GM12865 (cell line): ENCODE results near the gene BMP6.

Experiments
- DNase-seq: peaks from one replicate; pipeline ENCODE4 v3.0.0; 2010; ENCODE audit warnings: low read depth
- H3K4me3 ChIP-seq: 2 replicates; pipeline ENCODE4 v1.5.1; 2011; ENCODE audit warnings: mild to moderate bottlenecking, low read depth, low read length, control low read depth
- CTCF ChIP-seq: IDR thresholded peaks from 2 replicates; pipeline ENCODE4 v1.5.1; 2011; ENCODE audit warnings: low read length, control low read depth, low read depth, inconsistent platforms; ENCODE audit not compliant: insufficient read depth; ENCODE audit errors: missing control alignments

The BMP6 gene

GRCh38 chr6:7725849-7726415, at the start of gene BMP6:
Gene BMP6 (plus strand): TSS chr6:7726099. CDS start chr6:7726956, 857 bp downstream.
- TF ChIP-seq CTCF, result no peak
- DNase-seq, result peak; percentile 72
- H3K4me3 ChIP-seq, result peak within 1 kb of the TSS; percentile 51

- TF ChIP-seq CTCF, result no peak
These were observed 48.7 kb upstream of the BMP6 start for GRCh38 chr6:7677229-7677628.

GRCh38 chr6:7680393-7681075, 45.4 kb upstream of the BMP6 start:
- no peak for TF ChIP-seq CTCF
- no peak for DNase-seq
- no peak overlapping the region for H3K4me3 ChIP-seq

More at GRCh38 chr6:7677229-7677628, 48.7 kb upstream of the BMP6 start:
- no peak for DNase-seq
- H3K4me3 ChIP-seq, result no peak overlapping the region

GRCh38 chr6:7681449-7681848, 44.5 kb upstream of the BMP6 start:
- no peak for DNase-seq
- H3K4me3 ChIP-seq, result no peak overlapping the region
- TF ChIP-seq CTCF, result no peak

GRCh38 chr6:7684076-7684475, 41.8 kb upstream of the BMP6 start:
- TF ChIP-seq CTCF, result no peak
- H3K4me3 ChIP-seq, result no peak overlapping the region
- DNase-seq, result no peak

GRCh38 chr6:7684843-7685242, 41.1 kb upstream of the BMP6 start:
- no peak overlapping the region for H3K4me3 ChIP-seq
- DNase-seq, result no peak
- TF ChIP-seq CTCF, result no peak

- DNase-seq, result no peak
- TF ChIP-seq CTCF, result no peak
- no peak overlapping the region for H3K4me3 ChIP-seq
These were observed 40.6 kb upstream of the BMP6 start for GRCh38 chr6:7685276-7685675.
